Lung (tissue), 12 donors: Measurements from ENCODE around the gene IFT122. TPM values are rescaled to one million over a fixed set of nuclear protein-coding genes. Genes with fewer than 3 reads are reported as not detected.
A peak's percentile ranks its signal among the peaks of the same experiment; 100 is the strongest.

Experiments used
- ATAC-seq: fragments of 200-7000 bp; cut with Tn5 transposase; one replicate; pipeline ENCODE4 v1.9.1; 2020; ENCODE audit warnings: moderate number of reproducible peaks; ENCODE audit not compliant: insufficient read depth, low FRiP score
- DNase-seq, 3 donors: peaks; one replicate each; pipeline ENCODE4 v3.0.0-alpha.2; 2013 to 2017
- H3K27ac ChIP-seq, 2 donors: one replicate each; pipeline ENCODE4 v1.5.1; 2013; ENCODE audit warnings: mild to moderate bottlenecking in 2 of 2, moderate library complexity in 2 of 2, control low read depth in 1 of 2, inconsistent platforms in 1 of 2, low read depth in 1 of 2, low read length in 1 of 2
- H3K27me3 ChIP-seq, 3 donors: one replicate each; pipeline ENCODE4 v1.5.1; 2013; ENCODE audit warnings: low read length in 2 of 3; ENCODE audit not compliant: control insufficient read depth in 3 of 3, insufficient read depth in 3 of 3
- H3K36me3 ChIP-seq, 4 donors: one replicate each; pipeline ENCODE4 v1.5.1; 2013; ENCODE audit warnings: low read length in 4 of 4, mild to moderate bottlenecking in 1 of 4, moderate library complexity in 1 of 4; ENCODE audit not compliant: control insufficient read depth in 4 of 4, insufficient read depth in 4 of 4
- H3K4me1 ChIP-seq, 5 donors: one replicate each; pipeline ENCODE4 v1.5.1; 2013; ENCODE audit warnings: low read length in 5 of 5, mild to moderate bottlenecking in 2 of 5, moderate library complexity in 1 of 5; ENCODE audit not compliant: control insufficient read depth in 5 of 5, insufficient read depth in 5 of 5
- H3K4me3 ChIP-seq: one replicate; pipeline ENCODE4 v1.5.1; 2013; ENCODE audit warnings: mild to moderate bottlenecking, control low read depth, moderate library complexity
- H3K9ac ChIP-seq, 2 donors: one replicate each; pipeline ENCODE4 v1.5.1; 2013; ENCODE audit warnings: low read length in 2 of 2, control low read depth in 1 of 2; ENCODE audit not compliant: insufficient read depth in 1 of 2
- H3K9me3 ChIP-seq, 4 donors: one replicate each; pipeline ENCODE4 v1.5.1; 2013; ENCODE audit warnings: low read length in 3 of 4, mild to moderate bottlenecking in 1 of 4, moderate library complexity in 1 of 4; ENCODE audit not compliant: control insufficient read depth in 4 of 4, insufficient read depth in 3 of 4
- WGBS, 2 donors: extraction: QIAGEN DNeasy Blood & Tissue Kit; methylation state at CpG; one replicate each; pipeline ENCODE4 v1.1.7; 2013; 5-methylcytosine and 5-hydroxymethylcytosine counted together
- polyA plus RNA-seq, 2 donors: library from polyadenylated mRNA; stranded (reverse); fragments of 200-250 nt; gene quantifications; one replicate each; pipeline ENCODE4 v1.2.1, GENCODE V29; 2013
- total RNA-seq, 2 donors: library from RNA; depleted of rRNA in 1 of 2; stranded (reverse); fragments of >200 nt in 1 of 2; gene quantifications; one replicate each; pipeline ENCODE4 v1.2.1, GENCODE V29; 2014 to 2021
- TF ChIP-seq, protein P1 (sequence below): IDR thresholded peaks from 2 replicates; pipeline ENCODE4 v1.5.1; 2012; ENCODE audit warnings: mild to moderate bottlenecking; ENCODE audit errors: control extremely low read depth, extremely low read depth
- donor health status: control.
- donor health status: control.
- donor health status: Bipolar disorder and iron deficiency.
- donor health status: healthy.
- donor health status: DM: yes; HTN: yes; CAD: no.

Gene IFT122
- total and polyA plus RNA-seq, 4 donors, result 11.0 to 65.7 (median 31.7) TPM

- Histone ChIP-seq H3K4me3 (no peak overlapping the region), H3K36me3 (peaks cover 0 to 9% (median 3%) of the 10 kb centered on the region in 4 donors), H3K9me3 (no peaks in the 10 kb centered on the region), H3K27me3 (no peaks in the 10 kb centered on the region), H3K27ac (no peak overlapping the region), H3K9ac (peak overlapping the region in 1 of 2 donors; percentile 76), H3K4me1 (peaks cover 4 to 39% (median 23%) of the 10 kb centered on the region in 5 donors)
- DNase-seq (no peak), ATAC-seq (no peak)
- 51 to 72% methylated on average over 2 of the region's 2 CpGs for WGBS, 2 donors
- TF ChIP-seq, protein P1, sequence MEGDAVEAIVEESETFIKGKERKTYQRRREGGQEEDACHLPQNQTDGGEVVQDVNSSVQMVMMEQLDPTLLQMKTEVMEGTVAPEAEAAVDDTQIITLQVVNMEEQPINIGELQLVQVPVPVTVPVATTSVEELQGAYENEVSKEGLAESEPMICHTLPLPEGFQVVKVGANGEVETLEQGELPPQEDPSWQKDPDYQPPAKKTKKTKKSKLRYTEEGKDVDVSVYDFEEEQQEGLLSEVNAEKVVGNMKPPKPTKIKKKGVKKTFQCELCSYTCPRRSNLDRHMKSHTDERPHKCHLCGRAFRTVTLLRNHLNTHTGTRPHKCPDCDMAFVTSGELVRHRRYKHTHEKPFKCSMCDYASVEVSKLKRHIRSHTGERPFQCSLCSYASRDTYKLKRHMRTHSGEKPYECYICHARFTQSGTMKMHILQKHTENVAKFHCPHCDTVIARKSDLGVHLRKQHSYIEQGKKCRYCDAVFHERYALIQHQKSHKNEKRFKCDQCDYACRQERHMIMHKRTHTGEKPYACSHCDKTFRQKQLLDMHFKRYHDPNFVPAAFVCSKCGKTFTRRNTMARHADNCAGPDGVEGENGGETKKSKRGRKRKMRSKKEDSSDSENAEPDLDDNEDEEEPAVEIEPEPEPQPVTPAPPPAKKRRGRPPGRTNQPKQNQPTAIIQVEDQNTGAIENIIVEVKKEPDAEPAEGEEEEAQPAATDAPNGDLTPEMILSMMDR, result no peak
These were observed 2.5 kb downstream of the IFT122 start for GRCh38 chr3:129442486-129442885.

DNA sequence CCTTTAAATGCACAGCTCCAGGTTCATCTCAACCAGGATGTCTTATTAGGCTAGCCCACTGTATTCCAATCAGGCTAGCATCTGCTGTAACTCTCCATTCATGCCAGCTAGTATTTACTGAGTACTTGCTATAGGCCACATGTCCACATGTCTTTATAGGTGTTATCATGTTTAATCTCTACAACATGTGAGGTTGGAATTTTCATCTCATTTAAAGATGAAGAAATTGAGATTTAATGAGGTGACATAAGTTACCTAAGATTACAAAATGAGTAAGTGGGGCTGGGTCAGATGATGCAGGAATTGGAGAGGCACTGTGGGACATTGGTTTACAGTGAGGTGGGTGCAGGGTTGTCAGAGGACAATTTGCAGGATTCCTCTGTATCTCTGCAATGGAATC, 2.9 kb downstream of the IFT122 start:
- H3K4me1 ChIP-seq, result peaks cover 4 to 38% (median 23%) of the 10 kb centered on the region in 5 donors
- H3K27me3 ChIP-seq, result no peaks in the 10 kb centered on the region
- H3K36me3 ChIP-seq, result peaks cover 0 to 7% (median 0%) of the 10 kb centered on the region in 4 donors
- peak overlapping the region in 1 of 2 donors; percentile 26 for H3K27ac ChIP-seq
- no peak for DNase-seq
- TF ChIP-seq, protein P1, result no peak
- H3K9ac ChIP-seq, result peak overlapping the region in 1 of 2 donors; percentile 76
- no peak for ATAC-seq
- H3K9me3 ChIP-seq, result no peaks in the 10 kb centered on the region
- H3K4me3 ChIP-seq, result no peak overlapping the region

DNA sequence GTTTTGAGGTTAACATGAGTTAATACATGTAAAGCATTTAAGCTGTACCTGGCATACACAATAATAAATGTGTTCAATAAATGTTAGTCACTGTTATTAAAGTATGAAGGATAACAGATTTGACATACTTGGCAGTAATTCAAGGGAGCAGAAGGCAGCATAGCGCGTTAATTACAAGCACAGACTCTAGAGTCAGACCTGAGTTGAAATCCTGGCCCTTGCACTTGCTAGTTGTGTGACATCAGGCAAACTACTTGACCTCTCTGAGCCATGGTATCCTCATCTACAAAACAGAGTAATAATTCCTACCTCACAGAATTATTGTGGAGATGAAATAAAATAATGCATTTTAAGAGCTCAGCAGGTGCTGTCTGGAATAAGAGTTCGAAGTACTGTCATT, 5.4 kb downstream of the IFT122 start:
- H3K4me3 ChIP-seq, result no peak overlapping the region
- TF ChIP-seq, protein P1, result no peak
- DNase-seq (no peak), ATAC-seq (no peak)
- H3K36me3 ChIP-seq, result no peaks in the 10 kb centered on the region
- WGBS, 2 donors, result 86 to 87% methylated on average over 3 of the region's 3 CpGs
- H3K27ac ChIP-seq, result no peak overlapping the region
- no peak overlapping the region for H3K9ac ChIP-seq
- H3K27me3 ChIP-seq, result no peaks in the 10 kb centered on the region
- H3K4me1 ChIP-seq, result peaks cover 4 to 44% (median 18%) of the 10 kb centered on the region in 5 donors
- H3K9me3 ChIP-seq, result no peaks in the 10 kb centered on the region

DNA sequence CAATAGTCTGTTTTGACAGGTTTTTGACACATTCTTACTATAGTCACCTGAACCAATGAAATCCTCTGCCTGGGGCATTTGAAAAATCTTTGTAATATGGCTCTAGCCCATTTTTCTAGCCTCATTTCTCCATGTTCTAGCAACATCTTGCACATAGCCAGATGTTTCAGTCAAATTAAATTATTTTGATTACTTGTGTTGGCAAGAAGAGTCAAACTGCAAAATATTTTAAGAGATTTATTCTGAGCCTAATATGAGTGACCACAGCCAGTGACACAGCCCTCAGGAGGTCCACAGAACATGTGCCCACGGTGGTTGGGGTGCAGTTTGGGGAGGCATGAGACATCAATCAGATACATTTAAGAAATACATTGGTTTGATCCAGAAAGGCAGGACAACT, 6.9 kb downstream of the IFT122 start:
- H3K27ac ChIP-seq, result no peak overlapping the region
- WGBS, 2 donors, result 70 to 93% methylated on average over 1 of the region's 1 CpG
- H3K9ac ChIP-seq, result no peak overlapping the region

More for the DNA sequence above, 6.9 kb downstream of the IFT122 start:
- Histone ChIP-seq H3K4me3 (no peak overlapping the region), H3K9me3 (no peaks in the 10 kb centered on the region), H3K4me1 (peaks cover 2 to 30% (median 14%) of the 10 kb centered on the region in 5 donors), H3K36me3 (peaks cover 0 to 6% (median 1%) of the 10 kb centered on the region in 4 donors), H3K27me3 (no peaks in the 10 kb centered on the region)
- ATAC-seq, result no peak
- no peak for DNase-seq
- TF ChIP-seq, protein P1, result no peak
